SU-DHL-6 (cell line): ENCODE measurements around the gene RPS15.

ENCODE experiments used
- EZH2phosphoT487 ChIP-seq: fragments of 200-600 bp; sonication (generic), shearing (Covaris generic); conservative IDR thresholded peaks from 2 replicates; pipeline ENCODE4 v1.6.1; 2018; ENCODE audit warnings: mild to moderate bottlenecking, antibody characterized with exemption, low read length, moderate library complexity, mixed read lengths
- TF ChIP-seq, protein P1 (sequence below): fragments of 200-600 bp; sonication (generic); IDR thresholded peaks from one replicate; pipeline ENCODE4 v1.5.1; 2017; ENCODE audit warnings: antibody characterized with exemption, mild to moderate bottlenecking, low read length, moderate library complexity; ENCODE audit not compliant: insufficient read depth, poor library complexity, severe bottlenecking

DNA sequence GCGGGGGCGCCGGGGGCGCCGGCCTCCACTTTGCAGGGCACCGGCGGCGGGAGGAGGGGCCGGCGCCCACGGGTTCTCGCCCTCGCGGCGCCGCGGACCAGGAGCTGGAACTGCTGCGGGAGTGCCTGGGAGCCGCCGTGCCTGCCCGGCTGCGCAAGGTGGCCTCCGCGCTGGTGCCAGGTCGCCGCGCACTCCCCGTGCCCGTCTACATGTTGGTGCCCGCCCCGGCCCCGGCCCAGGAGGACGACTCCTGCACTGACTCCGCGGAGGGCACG, 29.0 kb downstream of the RPS15 start:
- TF ChIP-seq, protein P1, sequence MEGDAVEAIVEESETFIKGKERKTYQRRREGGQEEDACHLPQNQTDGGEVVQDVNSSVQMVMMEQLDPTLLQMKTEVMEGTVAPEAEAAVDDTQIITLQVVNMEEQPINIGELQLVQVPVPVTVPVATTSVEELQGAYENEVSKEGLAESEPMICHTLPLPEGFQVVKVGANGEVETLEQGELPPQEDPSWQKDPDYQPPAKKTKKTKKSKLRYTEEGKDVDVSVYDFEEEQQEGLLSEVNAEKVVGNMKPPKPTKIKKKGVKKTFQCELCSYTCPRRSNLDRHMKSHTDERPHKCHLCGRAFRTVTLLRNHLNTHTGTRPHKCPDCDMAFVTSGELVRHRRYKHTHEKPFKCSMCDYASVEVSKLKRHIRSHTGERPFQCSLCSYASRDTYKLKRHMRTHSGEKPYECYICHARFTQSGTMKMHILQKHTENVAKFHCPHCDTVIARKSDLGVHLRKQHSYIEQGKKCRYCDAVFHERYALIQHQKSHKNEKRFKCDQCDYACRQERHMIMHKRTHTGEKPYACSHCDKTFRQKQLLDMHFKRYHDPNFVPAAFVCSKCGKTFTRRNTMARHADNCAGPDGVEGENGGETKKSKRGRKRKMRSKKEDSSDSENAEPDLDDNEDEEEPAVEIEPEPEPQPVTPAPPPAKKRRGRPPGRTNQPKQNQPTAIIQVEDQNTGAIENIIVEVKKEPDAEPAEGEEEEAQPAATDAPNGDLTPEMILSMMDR, result no peak
- TF ChIP-seq EZH2phosphoT487, result no peak
